Activated naive CD8-positive, alpha-beta T cell treated with anti-CD3 and anti-CD28 coated beads for 36 hours (primary cell): ENCODE results near the gene C11orf21. TPM values are rescaled to one million over a fixed set of nuclear protein-coding genes. Genes with fewer than 3 reads are reported as not detected.

Source experiments
- DNase-seq: peaks from one replicate; pipeline ENCODE4 v3.0.0; 2021
- H3K27ac Mint-ChIP-seq: one replicate; pipeline ENCODE4 v1.8.0; 2022; ENCODE audit warnings: mild to moderate bottlenecking, moderate library complexity, mixed read lengths
- H3K27me3 Mint-ChIP-seq: one replicate; pipeline ENCODE4 v1.8.0; 2022; ENCODE audit warnings: mild to moderate bottlenecking, mixed read lengths
- H3K36me3 Mint-ChIP-seq: one replicate; pipeline ENCODE4 v1.8.0; 2021; ENCODE audit warnings: mild to moderate bottlenecking, mixed read lengths
- H3K4me1 Mint-ChIP-seq: one replicate; pipeline ENCODE4 v1.8.0; 2021; ENCODE audit warnings: mixed read lengths
- H3K4me3 Mint-ChIP-seq: one replicate; pipeline ENCODE4 v1.8.0; 2022; ENCODE audit warnings: mild to moderate bottlenecking, moderate library complexity, mixed read lengths
- H3K9me3 Mint-ChIP-seq: one replicate; pipeline ENCODE4 v1.8.0; 2022; ENCODE audit warnings: mixed read lengths
- total RNA-seq, 2 experiments: library from RNA; stranded (reverse); gene quantifications; one replicate each; pipeline ENCODE4 v1.2.3, GENCODE V29; 2021

C11orf21 gene
- total RNA-seq, 2 experiments from 2014 or later, result 2.5 to 2.6 TPM

DNA sequence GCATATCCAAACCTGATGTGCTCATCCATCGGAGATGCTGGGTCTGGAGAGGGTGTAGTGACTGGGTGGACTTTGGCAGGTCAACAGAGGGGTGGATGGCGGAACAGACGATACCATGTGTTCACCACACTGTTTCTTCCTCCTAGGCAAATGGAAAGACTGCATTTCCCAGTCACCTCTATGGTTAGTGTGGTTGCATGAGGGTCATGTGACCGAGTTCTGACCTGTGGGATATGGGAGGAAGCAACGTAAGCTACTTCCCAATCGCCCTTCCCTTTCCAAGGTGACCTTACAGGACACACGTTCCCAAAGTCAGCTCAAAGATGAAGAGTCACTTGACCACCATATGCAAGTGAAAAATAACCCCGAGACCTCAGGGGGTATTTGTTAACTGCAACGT lies 27.8 kb upstream of the C11orf21 start:
- H3K9me3 Mint-ChIP-seq, result no peaks in the 10 kb centered on the region
- no peak overlapping the region for H3K27ac Mint-ChIP-seq
- no peaks in the 10 kb centered on the region for H3K36me3 Mint-ChIP-seq
- no peak for DNase-seq
- no peak overlapping the region for H3K4me3 Mint-ChIP-seq
- peaks cover 12% of the 10 kb centered on the region for H3K27me3 Mint-ChIP-seq
- H3K4me1 Mint-ChIP-seq, result no peaks in the 10 kb centered on the region

DNA sequence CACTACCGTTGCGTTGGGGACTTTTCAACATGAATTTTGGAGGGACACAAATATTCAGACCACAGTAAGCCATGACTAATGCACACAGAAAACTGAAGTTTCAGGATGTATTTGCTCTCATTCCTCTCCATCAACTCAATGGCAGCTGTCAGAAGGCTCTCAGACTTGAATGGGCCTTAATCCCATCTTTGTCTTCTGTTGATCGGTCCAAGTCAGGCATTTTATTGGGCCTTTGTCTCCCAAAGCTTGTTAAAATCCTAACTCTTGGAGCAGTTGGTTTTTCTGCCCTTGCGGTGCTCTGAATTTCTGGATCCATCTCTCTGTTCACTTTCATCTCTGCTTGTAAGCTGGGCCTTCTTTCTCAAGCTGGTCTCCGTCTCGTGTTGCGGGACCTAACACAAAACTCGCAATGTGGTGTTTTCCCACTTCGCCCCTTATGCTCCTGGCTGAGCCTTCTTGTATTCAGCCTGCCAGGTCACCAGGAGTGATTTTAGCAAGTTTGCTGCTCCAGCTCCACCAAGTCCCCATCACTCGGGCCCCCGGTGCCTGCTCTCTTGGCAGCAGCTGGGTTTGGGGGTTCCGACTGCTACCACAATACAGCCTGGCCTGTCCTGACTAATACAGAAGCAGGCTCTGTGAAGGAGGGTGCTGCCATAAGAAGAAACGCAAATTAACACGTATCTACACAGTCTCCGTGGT lies 27.1 kb upstream of the C11orf21 start:
- Mint-ChIP-seq H3K4me1 (no peaks in the 10 kb centered on the region), H3K27me3 (peaks cover 12% of the 10 kb centered on the region), H3K36me3 (no peaks in the 10 kb centered on the region), H3K9me3 (no peaks in the 10 kb centered on the region), H3K27ac (no peak overlapping the region), H3K4me3 (no peak overlapping the region)
- DNase-seq, result no peak

DNA sequence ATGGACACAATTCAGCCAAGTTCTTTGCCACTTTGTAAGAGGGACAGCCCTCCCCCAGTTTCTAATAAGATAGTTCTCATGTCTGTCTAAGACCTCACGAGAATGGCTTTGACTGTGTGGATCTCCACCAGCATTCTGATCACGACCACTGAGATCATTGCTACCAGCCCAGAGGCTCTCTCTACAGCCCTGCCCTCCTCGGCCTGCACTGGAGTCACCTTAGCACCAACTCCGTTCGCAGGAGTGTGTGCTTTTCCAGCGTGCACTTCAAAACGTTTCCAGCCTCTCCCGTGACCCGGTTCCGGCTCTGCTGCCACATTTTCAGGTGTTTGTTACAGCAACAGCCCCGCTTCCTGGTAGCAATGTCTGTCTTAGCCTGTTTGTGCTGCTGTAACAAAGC lies 26.3 kb upstream of the C11orf21 start:
- no peak for DNase-seq
- no peaks in the 10 kb centered on the region for H3K9me3 Mint-ChIP-seq
- H3K27ac Mint-ChIP-seq, result no peak overlapping the region
- no peaks in the 10 kb centered on the region for H3K36me3 Mint-ChIP-seq
- peaks cover 12% of the 10 kb centered on the region for H3K27me3 Mint-ChIP-seq
- H3K4me3 Mint-ChIP-seq, result no peak overlapping the region
- no peaks in the 10 kb centered on the region for H3K4me1 Mint-ChIP-seq

DNA sequence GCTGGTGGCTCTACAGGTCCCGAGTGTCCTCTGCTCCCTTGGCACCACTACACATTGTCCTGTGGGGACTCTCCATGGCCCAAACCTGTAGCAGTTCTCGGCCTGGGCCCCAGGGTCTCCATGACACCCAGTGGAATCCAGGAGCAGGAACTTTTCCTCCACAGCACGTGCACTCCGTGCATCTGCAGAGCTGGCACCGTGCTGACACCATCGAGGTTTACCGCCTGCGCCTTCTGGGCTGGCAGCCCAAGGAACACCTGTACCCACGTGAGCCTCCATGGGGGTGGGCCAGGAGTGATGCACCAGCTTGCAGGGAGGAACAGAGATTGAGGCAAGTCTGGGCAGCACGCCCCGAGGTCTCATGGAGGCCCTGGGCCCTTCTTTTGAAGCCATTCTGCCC lies 25.3 kb upstream of the C11orf21 start:
- peaks cover 17% of the 10 kb centered on the region for H3K27me3 Mint-ChIP-seq
- H3K36me3 Mint-ChIP-seq, result no peaks in the 10 kb centered on the region
- no peak overlapping the region for H3K4me3 Mint-ChIP-seq
- H3K9me3 Mint-ChIP-seq, result no peaks in the 10 kb centered on the region
- no peak overlapping the region for H3K27ac Mint-ChIP-seq
- no peaks in the 10 kb centered on the region for H3K4me1 Mint-ChIP-seq
- no peak for DNase-seq

DNA sequence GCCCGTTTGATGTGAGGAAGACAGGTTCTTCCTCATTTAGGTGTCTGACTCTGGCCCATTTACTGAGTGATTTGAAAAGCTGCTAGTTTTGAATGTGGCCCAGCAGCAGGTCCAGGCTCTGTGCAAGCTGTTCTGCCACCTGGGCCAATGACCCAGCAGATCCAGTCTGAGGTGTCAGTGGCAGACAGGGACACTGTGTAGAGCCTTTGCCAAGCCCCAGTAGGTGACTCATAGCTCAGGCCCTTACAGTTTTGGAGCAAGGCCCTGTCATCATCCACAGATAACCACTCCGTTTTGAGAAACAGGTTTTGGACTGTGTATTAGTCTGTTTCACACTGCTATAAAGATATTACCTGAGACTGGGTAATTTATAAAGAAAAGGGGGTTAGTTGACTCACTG lies 24.0 kb upstream of the C11orf21 start:
- Mint-ChIP-seq H3K4me1 (no peaks in the 10 kb centered on the region), H3K27me3 (peaks cover 10% of the 10 kb centered on the region), H3K4me3 (no peak overlapping the region), H3K9me3 (no peaks in the 10 kb centered on the region), H3K36me3 (no peaks in the 10 kb centered on the region), H3K27ac (no peak overlapping the region)
- no peak for DNase-seq

DNA sequence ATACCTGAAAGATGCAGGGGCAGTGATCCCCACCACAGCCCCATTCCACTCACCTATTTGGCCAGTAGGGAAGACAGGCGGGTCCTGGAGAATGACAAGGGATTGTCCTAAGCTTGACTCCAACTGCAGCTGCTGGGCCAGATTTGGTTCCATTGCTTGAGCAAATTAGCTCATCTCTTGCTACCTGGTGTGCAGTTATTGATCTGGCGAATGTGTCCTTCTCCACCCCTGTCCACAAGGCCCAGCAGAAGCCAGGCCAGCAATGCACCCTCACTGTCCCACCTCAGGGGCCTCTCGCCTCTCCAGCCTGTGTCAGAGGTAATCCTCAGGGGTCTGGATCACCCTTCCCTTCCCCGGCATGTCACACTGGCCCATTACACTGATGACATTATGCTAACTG lies 23.4 kb upstream of the C11orf21 start:
- Mint-ChIP-seq H3K4me3 (no peak overlapping the region), H3K4me1 (peaks cover under 1% of the 10 kb centered on the region), H3K27me3 (peaks cover 8% of the 10 kb centered on the region), H3K9me3 (no peaks in the 10 kb centered on the region), H3K27ac (no peak overlapping the region), H3K36me3 (no peaks in the 10 kb centered on the region)
- DNase-seq, result no peak

DNA sequence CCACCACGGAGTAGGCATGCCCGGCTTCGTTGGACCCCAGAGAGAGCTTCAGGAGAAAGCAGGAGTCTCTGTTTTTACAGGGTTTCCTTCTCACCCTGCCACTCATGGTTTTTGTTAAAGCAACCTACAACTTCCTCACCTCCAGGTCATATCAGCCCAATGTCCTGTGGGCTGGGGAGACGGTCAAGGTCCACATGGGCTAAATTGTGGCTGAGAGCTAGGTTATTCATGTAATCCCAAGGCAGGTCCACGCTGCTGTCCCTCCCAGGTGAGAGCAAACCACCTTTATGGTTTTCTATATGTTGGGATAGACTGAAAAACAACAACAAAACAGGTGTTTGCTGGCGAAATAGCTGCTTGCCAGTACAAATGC lies 19.6 kb upstream of the C11orf21 start:
- DNase-seq, result no peak
- no peaks in the 10 kb centered on the region for H3K9me3 Mint-ChIP-seq
- H3K27me3 Mint-ChIP-seq, result peaks cover 5% of the 10 kb centered on the region
- peaks cover 7% of the 10 kb centered on the region for H3K4me1 Mint-ChIP-seq
- peaks cover 2% of the 10 kb centered on the region for H3K36me3 Mint-ChIP-seq
- no peak overlapping the region for H3K27ac Mint-ChIP-seq
- no peak overlapping the region for H3K4me3 Mint-ChIP-seq

DNA sequence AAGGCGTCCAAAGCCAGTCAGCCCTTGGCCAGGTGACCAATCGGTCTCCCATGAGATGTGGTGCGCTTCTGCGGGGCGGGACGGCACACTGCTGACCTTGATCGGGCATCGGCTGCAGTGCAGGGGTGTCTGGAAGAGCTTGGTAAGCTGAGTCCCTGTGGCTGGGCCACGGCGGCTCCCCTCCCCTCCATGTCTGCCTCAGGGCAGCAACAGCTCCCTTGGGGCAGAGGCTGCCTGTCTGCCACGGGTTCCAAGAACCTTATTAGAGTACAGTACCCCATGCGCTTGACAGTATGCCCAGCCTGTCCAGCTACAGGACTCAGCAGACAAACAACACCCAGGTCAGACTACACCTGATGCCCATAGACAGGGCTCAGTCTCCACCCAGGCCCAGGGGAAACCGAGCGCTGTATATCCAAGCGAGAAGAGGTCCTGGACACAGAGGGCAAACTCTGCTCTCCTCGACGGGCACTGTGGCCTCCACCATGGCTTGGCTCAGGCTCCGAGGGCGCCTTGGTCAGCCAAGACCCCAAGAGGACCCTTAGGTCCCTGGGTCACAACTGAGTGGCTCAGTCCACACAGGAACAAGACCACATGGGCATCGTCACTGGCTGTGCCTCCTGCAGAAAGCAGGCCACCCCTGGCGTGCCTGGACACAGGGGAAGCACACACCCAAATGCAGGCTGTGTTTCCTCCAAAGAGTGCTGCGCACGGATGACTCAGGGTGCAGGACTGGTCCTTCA lies 19.0 kb upstream of the C11orf21 start:
- Mint-ChIP-seq H3K36me3 (peaks cover 2% of the 10 kb centered on the region), H3K9me3 (no peaks in the 10 kb centered on the region), H3K4me3 (no peak overlapping the region), H3K27ac (no peak overlapping the region), H3K4me1 (peaks cover 7% of the 10 kb centered on the region), H3K27me3 (peaks cover 5% of the 10 kb centered on the region)
- DNase-seq, result no peak

DNA sequence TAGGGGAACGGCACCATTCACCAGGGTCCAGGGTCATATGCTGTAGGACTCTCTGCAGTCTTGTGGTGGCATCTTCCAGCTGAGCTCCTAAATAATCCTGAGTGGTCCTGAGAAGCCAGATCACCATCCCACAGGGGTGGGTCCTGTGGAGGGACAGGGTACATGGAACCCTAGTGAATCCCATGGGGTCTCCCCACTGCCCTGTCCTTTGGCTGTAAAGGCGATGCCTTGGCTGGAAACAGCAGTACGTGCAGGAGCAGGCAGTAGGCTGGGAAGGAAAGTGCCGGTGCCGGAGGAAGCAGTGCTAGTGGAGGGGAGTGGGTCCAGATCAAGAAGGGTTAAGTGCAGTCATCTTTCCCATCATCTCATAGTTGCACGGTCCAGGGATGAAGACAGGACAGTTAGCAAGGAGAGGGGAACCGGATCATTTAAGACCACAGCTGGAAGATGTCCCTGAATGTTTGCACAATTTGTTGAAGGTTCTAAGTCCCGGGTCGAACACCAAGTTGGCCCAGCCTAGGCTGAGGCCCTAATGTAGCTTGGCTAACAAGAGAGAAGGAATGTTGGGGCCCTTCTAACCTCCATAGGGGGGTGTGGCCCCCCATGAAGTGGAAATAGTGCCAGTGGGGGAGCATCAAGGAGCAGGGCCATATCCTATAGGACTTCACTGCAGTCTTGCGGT lies 18.2 kb upstream of the C11orf21 start:
- Mint-ChIP-seq H3K9me3 (no peaks in the 10 kb centered on the region), H3K4me3 (no peak overlapping the region), H3K27me3 (peaks cover 5% of the 10 kb centered on the region), H3K27ac (no peak overlapping the region), H3K4me1 (peaks cover 9% of the 10 kb centered on the region), H3K36me3 (peaks cover 2% of the 10 kb centered on the region)
- no peak for DNase-seq

DNA sequence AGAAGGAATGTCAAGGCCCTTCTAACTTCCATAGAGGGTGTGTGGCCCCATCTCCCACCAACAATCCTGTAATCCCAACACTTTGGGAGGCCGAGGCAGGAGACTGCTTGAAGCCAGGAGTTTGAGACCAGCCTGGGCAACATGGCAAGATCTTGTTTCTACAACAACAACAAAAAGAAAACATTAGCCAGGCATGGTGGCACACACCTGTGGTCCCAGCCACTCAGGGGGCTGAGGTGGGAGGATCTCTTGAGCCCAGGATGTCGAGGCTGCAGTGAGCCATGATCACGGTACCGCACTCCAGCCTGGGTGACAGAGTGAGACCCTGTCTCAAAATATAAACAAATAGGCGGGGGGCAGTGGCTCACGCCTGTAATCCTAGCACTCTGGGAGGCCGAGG lies 17.0 kb upstream of the C11orf21 start:
- H3K27me3 Mint-ChIP-seq, result peaks cover 5% of the 10 kb centered on the region
- no peak for DNase-seq
- no peaks in the 10 kb centered on the region for H3K9me3 Mint-ChIP-seq
- H3K27ac Mint-ChIP-seq, result no peak overlapping the region
- peaks cover 2% of the 10 kb centered on the region for H3K36me3 Mint-ChIP-seq
- peaks cover 9% of the 10 kb centered on the region for H3K4me1 Mint-ChIP-seq
- H3K4me3 Mint-ChIP-seq, result no peak overlapping the region

DNA sequence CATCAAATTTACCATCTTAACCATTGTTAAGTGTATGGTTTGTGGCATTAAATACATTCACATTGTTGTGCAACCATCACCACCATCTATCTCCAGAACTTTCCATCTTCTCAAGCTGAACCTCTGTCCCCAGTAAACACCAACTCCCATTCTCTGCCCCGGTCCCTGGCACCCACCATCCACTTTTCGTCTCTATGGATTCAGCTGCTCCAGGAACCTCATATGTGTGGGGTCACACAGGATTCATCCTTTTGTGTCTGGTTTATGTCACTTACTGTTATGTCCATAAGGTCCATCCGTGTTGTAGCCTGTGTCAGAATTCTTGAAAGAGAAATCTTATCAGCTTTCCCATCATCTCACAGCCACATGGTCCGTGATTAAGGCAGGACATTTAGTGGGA lies 16.4 kb upstream of the C11orf21 start:
- H3K9me3 Mint-ChIP-seq, result no peaks in the 10 kb centered on the region
- H3K36me3 Mint-ChIP-seq, result peaks cover 2% of the 10 kb centered on the region
- no peak for DNase-seq
- peaks cover 12% of the 10 kb centered on the region for H3K4me1 Mint-ChIP-seq
- H3K4me3 Mint-ChIP-seq, result no peak overlapping the region
- no peak overlapping the region for H3K27ac Mint-ChIP-seq
- H3K27me3 Mint-ChIP-seq, result peaks cover 5% of the 10 kb centered on the region

DNA sequence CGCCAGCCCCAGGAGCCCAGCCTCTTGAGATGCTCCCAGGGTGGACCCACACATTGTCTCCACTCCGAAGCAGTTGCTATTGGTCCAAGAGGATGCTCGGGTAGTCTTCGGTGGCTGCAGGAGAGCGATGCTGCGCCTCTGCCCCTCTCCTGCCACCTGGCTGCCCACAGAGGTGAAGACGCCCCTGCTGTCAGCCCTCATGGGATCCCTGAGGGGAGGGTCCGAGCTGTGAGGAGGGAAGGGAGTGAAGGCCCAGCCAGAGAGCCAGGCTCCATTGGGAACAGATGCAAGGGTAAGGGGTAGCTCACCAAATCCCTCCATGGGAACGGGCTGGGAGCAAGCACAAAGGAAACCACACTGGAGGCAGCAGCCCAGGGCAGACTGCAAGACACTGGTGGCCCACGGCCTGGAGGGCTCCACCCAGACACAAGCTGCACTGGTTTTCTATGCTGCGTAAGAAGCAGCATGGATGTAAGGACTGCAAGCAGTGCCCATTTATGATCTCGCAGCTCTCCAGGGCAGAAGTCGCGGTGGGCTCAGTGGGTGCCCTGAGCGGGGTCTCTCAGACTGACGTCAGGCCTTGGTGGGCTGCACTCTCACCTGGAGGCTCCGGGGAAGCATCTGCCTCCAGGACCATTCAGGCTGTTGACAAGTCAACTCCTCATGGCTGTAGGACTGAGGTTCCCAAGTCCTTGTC lies 15.8 kb upstream of the C11orf21 start:
- Mint-ChIP-seq H3K4me3 (no peak overlapping the region), H3K27ac (no peak overlapping the region), H3K27me3 (peaks cover 2% of the 10 kb centered on the region), H3K9me3 (no peaks in the 10 kb centered on the region), H3K36me3 (peaks cover 2% of the 10 kb centered on the region), H3K4me1 (peaks cover 15% of the 10 kb centered on the region)
- DNase-seq, result no peak

DNA sequence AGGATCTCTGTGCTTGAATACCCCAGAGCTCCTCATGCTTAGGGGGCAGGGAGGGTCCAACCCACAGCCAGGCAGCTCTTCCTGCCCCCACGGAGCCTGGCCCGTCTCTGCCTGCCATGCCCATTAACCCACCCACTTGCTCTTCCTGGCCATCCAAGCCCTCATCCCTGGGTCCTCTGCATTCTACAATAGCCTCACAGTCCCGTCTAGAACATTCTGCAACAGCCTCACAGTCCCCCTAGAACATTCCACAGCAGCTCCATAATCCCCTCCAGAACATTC lies 15.2 kb upstream of the C11orf21 start:
- DNase-seq, result no peak
- Mint-ChIP-seq H3K9me3 (no peaks in the 10 kb centered on the region), H3K36me3 (peaks cover 2% of the 10 kb centered on the region), H3K27me3 (no peaks in the 10 kb centered on the region), H3K4me3 (no peak overlapping the region), H3K4me1 (peaks cover 15% of the 10 kb centered on the region), H3K27ac (no peak overlapping the region)

DNA sequence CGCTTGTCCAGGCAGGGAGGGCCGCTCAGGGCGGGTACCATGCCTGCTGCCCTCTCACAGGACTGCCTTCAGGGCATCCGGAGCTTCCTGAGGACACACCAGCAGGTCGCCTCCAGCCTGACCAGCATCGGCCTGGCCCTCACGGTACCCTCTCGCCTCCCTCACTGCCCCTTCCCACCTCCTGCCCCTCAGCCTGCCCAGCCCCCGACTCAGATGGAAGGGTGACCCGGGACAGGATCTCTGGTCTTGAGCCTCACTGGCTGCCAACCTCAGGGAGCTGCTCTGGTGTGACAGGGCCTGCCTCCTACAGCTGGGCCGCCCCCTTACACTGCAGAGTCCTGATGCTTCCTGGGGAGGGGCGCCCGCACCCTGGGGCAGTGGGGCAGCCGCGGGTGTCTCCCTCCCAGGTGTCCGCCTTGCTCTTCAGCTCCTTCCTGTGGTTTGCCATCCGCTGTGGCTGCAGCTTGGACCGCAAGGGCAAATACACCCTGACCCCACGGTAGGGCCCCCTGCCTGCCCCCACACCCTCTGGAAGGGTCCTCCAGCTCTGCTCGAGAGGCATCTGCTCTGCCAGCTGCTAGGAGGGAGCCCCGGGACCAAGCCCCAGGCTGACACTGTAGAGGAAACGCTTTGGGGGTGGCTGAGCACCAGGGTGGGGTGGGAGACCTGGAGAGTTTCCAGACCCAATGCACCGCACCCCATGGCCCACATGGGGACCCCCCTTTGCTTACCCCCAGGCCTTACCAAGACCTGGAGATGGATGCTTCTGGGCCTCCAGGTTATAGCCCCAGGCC lies 14.6 kb upstream of the C11orf21 start:
- no peak overlapping the region for H3K27ac Mint-ChIP-seq
- peaks cover 2% of the 10 kb centered on the region for H3K36me3 Mint-ChIP-seq
- no peaks in the 10 kb centered on the region for H3K9me3 Mint-ChIP-seq

More for the DNA sequence above, 14.6 kb upstream of the C11orf21 start:
- Mint-ChIP-seq H3K4me3 (no peak overlapping the region), H3K27me3 (no peaks in the 10 kb centered on the region), H3K4me1 (peaks cover 15% of the 10 kb centered on the region)
- DNase-seq, result no peak
